Mesenchymal stem cell (in vitro differentiated cells and primary cell): ENCODE data around the gene NTPCR.

ENCODE experiments used
- DNase-seq: peaks from one replicate; pipeline ENCODE4 v3.0.0-alpha.2; 2013
- H2AFZ ChIP-seq: one replicate; pipeline ENCODE4 v1.6.1; 2013; ENCODE audit warnings: low read depth, mild to moderate bottlenecking, control low read depth, inconsistent platforms, low read length, moderate library complexity
- H2AK5ac ChIP-seq: 2 replicates; pipeline ENCODE4 v1.6.1; 2013; ENCODE audit warnings: low read length, moderate library complexity, mild to moderate bottlenecking, inconsistent platforms; ENCODE audit not compliant: severe bottlenecking
- H2BK120ac ChIP-seq: one replicate; pipeline ENCODE4 v1.6.1; 2013; ENCODE audit warnings: low read depth, mild to moderate bottlenecking, inconsistent platforms, low read length, moderate library complexity
- H2BK12ac ChIP-seq, 2 experiments: one replicate each; pipeline ENCODE4 v1.6.1; 2013; ENCODE audit warnings: inconsistent platforms in 2 of 2, low read length in 2 of 2, mild to moderate bottlenecking in 2 of 2, moderate library complexity in 2 of 2, control low read depth in 1 of 2
- H2BK15ac ChIP-seq: one replicate; pipeline ENCODE4 v1.6.1; 2013; ENCODE audit warnings: mild to moderate bottlenecking, low read depth, inconsistent platforms; ENCODE audit not compliant: poor library complexity, severe bottlenecking
- H2BK5ac ChIP-seq: 2 replicates; pipeline ENCODE4 v1.6.1; 2013; ENCODE audit warnings: low read depth, mild to moderate bottlenecking, low read length, control low read depth, inconsistent platforms; ENCODE audit not compliant: poor library complexity, severe bottlenecking
- H3K14ac ChIP-seq, 2 experiments: one replicate each; pipeline ENCODE4 v1.6.1; 2013; ENCODE audit warnings: inconsistent platforms in 2 of 2, low read length in 2 of 2, control low read depth in 1 of 2, mild to moderate bottlenecking in 1 of 2, moderate library complexity in 1 of 2
- H3K18ac ChIP-seq, 2 experiments: one replicate each; pipeline ENCODE4 v1.6.1; 2013; ENCODE audit warnings: inconsistent platforms in 2 of 2, low read length in 2 of 2, control low read depth in 1 of 2, low read depth in 1 of 2, mild to moderate bottlenecking in 1 of 2
- H3K23ac ChIP-seq, 2 experiments: one replicate each; pipeline ENCODE4 v1.6.1; 2013; ENCODE audit warnings: inconsistent platforms in 2 of 2, low read length in 2 of 2, mild to moderate bottlenecking in 2 of 2, moderate library complexity in 2 of 2, control low read depth in 1 of 2
- H3K27ac ChIP-seq: 2 replicates; pipeline ENCODE4 v1.5.1; 2013; ENCODE audit warnings: mild to moderate bottlenecking, moderate library complexity, low read length, control low read depth, inconsistent platforms; ENCODE audit not compliant: poor library complexity, severe bottlenecking
- H3K27me3 ChIP-seq, 2 experiments: 2 replicates each; pipeline versions ENCODE4 v1.6.1 to v1.7.0; 2013; ENCODE audit warnings: low read length in 2 of 2, mild to moderate bottlenecking in 2 of 2, moderate library complexity in 2 of 2, control low read depth in 1 of 2, inconsistent platforms in 1 of 2; ENCODE audit not compliant: control insufficient read depth in 1 of 2, insufficient read depth in 1 of 2
- H3K36me3 ChIP-seq, 2 experiments: 2 replicates each; pipeline versions ENCODE4 v1.6.1 to v1.7.0; 2013; ENCODE audit warnings: low read length in 2 of 2, control low read depth in 1 of 2, inconsistent platforms in 1 of 2, low read depth in 1 of 2, mild to moderate bottlenecking in 1 of 2; ENCODE audit not compliant: insufficient read depth in 2 of 2, control insufficient read depth in 1 of 2
- H3K4ac ChIP-seq, 2 experiments: one replicate each; pipeline ENCODE4 v1.6.1; 2013; ENCODE audit warnings: inconsistent platforms in 2 of 2, low read length in 2 of 2, mild to moderate bottlenecking in 2 of 2, moderate library complexity in 2 of 2, control low read depth in 1 of 2, low read depth in 1 of 2
- H3K4me1 ChIP-seq: 2 replicates; pipeline ENCODE4 v1.6.1; 2013; ENCODE audit warnings: low read depth, low read length, control low read depth; ENCODE audit not compliant: control insufficient read depth, insufficient read depth
- H3K4me2 ChIP-seq: 2 replicates; pipeline ENCODE4 v1.6.1; 2013; ENCODE audit warnings: low read length, mild to moderate bottlenecking, inconsistent platforms; ENCODE audit not compliant: poor library complexity, severe bottlenecking
- H3K4me3 ChIP-seq, 2 experiments: 2 replicates each; pipeline versions ENCODE4 v1.5.1 to v1.7.0; 2013; ENCODE audit warnings: low read length in 2 of 2, mild to moderate bottlenecking in 2 of 2, control low read depth in 1 of 2, low read depth in 1 of 2; ENCODE audit not compliant: insufficient read depth in 1 of 2
- H3K79me1 ChIP-seq: replicated peaks from 2 replicates; pipeline ENCODE4 v1.6.1; 2013; ENCODE audit warnings: mild to moderate bottlenecking, control low read depth, low read length, inconsistent platforms; ENCODE audit not compliant: poor library complexity, severe bottlenecking
- H3K9ac ChIP-seq: 2 replicates; pipeline ENCODE4 v1.7.0; 2013; ENCODE audit warnings: mild to moderate bottlenecking, low read length, moderate library complexity
- H3K9me3 ChIP-seq: 2 replicates; pipeline ENCODE4 v1.7.0; 2013; ENCODE audit warnings: mild to moderate bottlenecking, low read length; ENCODE audit not compliant: control insufficient read depth
- H4K8ac ChIP-seq: one replicate; pipeline ENCODE4 v1.6.1; 2013; ENCODE audit warnings: inconsistent platforms, mild to moderate bottlenecking, low read length, moderate library complexity
- H4K91ac ChIP-seq: one replicate; pipeline ENCODE4 v1.6.1; 2013; ENCODE audit warnings: mild to moderate bottlenecking, low read length, inconsistent platforms
- WGBS: methylation state at CpG from one replicate; pipeline ENCODE4 v1.1.7; 2013; ENCODE audit warnings: mixed read lengths; 5-methylcytosine and 5-hydroxymethylcytosine counted together

The NTPCR gene

DNA sequence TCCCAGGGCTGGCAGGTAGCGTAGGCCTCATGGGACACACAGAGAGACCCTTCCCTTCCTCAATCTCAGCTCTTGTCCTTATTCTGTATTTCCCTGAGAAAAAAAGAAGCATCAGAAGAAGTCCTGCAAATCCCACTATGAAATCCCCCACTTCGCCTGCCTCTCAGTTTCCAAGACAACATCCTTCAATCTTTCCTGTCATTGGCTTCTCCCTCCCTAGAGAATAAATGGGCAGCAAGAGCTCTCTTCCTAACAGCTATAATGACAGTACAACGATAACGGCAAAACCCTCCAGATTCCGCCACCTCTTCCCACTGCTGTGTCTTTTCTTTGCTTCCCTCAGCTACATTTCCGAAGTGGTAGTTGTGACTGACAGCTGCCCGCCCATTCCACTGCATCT, 41.6 kb upstream of the NTPCR start:
- no peak overlapping the region for H2BK12ac ChIP-seq
- H3K4ac ChIP-seq: no peak overlapping the region
- no peak overlapping the region for H4K8ac ChIP-seq
- H2AK5ac ChIP-seq: no peak overlapping the region
- DNase-seq: no peak
- 96% methylated on average over 7 of the region's 7 CpGs for WGBS
- no peak overlapping the region for H3K14ac ChIP-seq
- H2BK15ac ChIP-seq: no peak overlapping the region
- no peak overlapping the region for H2AFZ ChIP-seq
- no peaks in the 10 kb centered on the region for H3K9me3 ChIP-seq
- H3K27me3 ChIP-seq: no peaks in the 10 kb centered on the region
- no peak overlapping the region for H3K23ac ChIP-seq
- H2BK5ac ChIP-seq: no peak overlapping the region
- no peak overlapping the region for H3K27ac ChIP-seq
- H3K9ac ChIP-seq: no peak overlapping the region
- peaks cover 4% of the 10 kb centered on the region for H3K4me1 ChIP-seq
- no peak overlapping the region for H2BK120ac ChIP-seq
- H3K4me2 ChIP-seq: no peak overlapping the region
- H4K91ac ChIP-seq: no peak overlapping the region
- H3K36me3 ChIP-seq: no peaks in the 10 kb centered on the region
- H3K18ac ChIP-seq: no peak overlapping the region
- H3K79me1 ChIP-seq: no peaks in the 10 kb centered on the region
- H3K4me3 ChIP-seq: no peak overlapping the region

DNA sequence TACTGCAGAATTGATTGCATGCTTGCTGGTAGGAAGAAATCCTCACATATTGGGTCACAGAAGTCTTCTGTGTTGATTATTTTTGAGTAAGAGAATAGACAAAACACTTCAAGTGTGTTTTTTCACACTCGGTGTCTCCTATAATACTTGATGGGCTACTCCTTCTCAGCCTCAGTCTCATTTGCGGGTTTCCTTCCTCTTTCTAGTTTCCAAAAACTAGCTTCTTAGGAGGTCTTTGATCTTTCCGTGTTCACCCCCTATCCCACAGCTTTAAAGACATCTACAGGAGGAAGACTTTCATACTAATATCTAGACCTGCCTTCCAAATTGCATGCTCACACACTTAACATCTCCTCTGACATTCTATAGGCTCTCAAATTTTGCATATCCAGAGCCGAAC, 40.7 kb upstream of the NTPCR start:
- no peak overlapping the region for H4K91ac ChIP-seq

DNA sequence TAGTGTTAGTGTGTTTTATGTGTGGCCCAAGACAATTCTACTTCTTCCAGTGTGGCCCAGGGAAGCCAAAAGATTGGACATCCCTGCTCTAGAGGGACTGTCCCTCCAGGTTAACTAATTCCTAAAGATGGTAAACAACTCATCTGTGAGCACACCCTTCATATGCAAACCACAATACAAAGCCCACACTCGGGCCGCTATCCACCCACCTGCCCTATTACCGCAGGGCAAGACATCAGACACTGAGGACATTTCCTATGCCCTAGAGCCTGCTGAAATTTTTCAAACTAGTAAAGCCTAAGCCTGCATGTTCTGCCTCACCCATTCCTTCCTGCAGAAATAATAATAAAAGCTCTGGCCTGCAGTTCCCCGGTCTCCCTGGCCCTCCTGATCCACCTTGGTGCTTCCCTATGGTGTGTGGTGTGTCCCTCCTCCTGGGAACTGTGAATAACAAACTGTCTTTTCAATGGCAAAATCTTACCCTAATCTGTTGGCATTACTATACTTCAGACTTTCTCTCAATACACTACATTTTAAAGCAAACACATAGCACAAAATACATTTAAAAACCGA, 39.3 kb upstream of the NTPCR start:
- Histone ChIP-seq H2AFZ (no peak overlapping the region), H3K4me3 (no peak overlapping the region), H3K27me3 (no peaks in the 10 kb centered on the region), H3K18ac (no peak overlapping the region), H3K4ac (no peak overlapping the region), H3K14ac (no peak overlapping the region), H3K9me3 (no peaks in the 10 kb centered on the region), H2BK120ac (no peak overlapping the region), H2BK5ac (no peak overlapping the region), H3K4me2 (no peak overlapping the region), H3K9ac (no peak overlapping the region), H2AK5ac (no peak overlapping the region), H3K4me1 (no peaks in the 10 kb centered on the region), H4K91ac (no peak overlapping the region), H3K79me1 (no peaks in the 10 kb centered on the region), H3K23ac (no peak overlapping the region), H3K36me3 (no peaks in the 10 kb centered on the region), H3K27ac (no peak overlapping the region), H2BK15ac (no peak overlapping the region), H2BK12ac (no peak overlapping the region), H4K8ac (no peak overlapping the region)
- WGBS: 84% methylated on average over 4 of the region's 5 CpGs
- DNase-seq: no peak

More for the DNA sequence above, 40.7 kb upstream of the NTPCR start:
- Histone ChIP-seq H3K36me3 (no peaks in the 10 kb centered on the region), H2BK5ac (no peak overlapping the region), H3K4ac (no peak overlapping the region), H2BK12ac (no peak overlapping the region), H2AFZ (no peak overlapping the region), H3K18ac (no peak overlapping the region), H2BK120ac (no peak overlapping the region), H3K4me1 (no peaks in the 10 kb centered on the region), H3K9ac (no peak overlapping the region), H2BK15ac (no peak overlapping the region), H3K9me3 (no peaks in the 10 kb centered on the region), H3K23ac (no peak overlapping the region), H3K27me3 (no peaks in the 10 kb centered on the region), H2AK5ac (no peak overlapping the region), H3K79me1 (no peaks in the 10 kb centered on the region), H3K4me3 (no peak overlapping the region), H3K14ac (no peak overlapping the region), H3K27ac (no peak overlapping the region), H3K4me2 (no peak overlapping the region), H4K8ac (no peak overlapping the region)
- WGBS: 72% methylated on average over 4 of the region's 4 CpGs
- no peak for DNase-seq

GRCh38 chr1:232912845-232913580, 37.4 kb upstream of the NTPCR start:
- H3K9ac ChIP-seq: no peak overlapping the region
- H4K8ac ChIP-seq: no peak overlapping the region
- WGBS: 88% methylated on average over 3 of the region's 3 CpGs

More at GRCh38 chr1:232912845-232913580, 37.4 kb upstream of the NTPCR start:
- no peaks in the 10 kb centered on the region for H3K36me3 ChIP-seq
- H3K79me1 ChIP-seq: no peaks in the 10 kb centered on the region
- H2BK120ac ChIP-seq: no peak overlapping the region
- no peak overlapping the region for H3K18ac ChIP-seq
- H3K4me2 ChIP-seq: no peak overlapping the region
- H2AK5ac ChIP-seq: no peak overlapping the region
- no peak overlapping the region for H3K27ac ChIP-seq
- no peak overlapping the region for H4K91ac ChIP-seq
- H2BK15ac ChIP-seq: no peak overlapping the region
- H3K14ac ChIP-seq: no peak overlapping the region
- no peak overlapping the region for H2BK5ac ChIP-seq
- H3K4ac ChIP-seq: no peak overlapping the region
- no peaks in the 10 kb centered on the region for H3K4me1 ChIP-seq
- H3K23ac ChIP-seq: no peak overlapping the region
- H3K4me3 ChIP-seq: no peak overlapping the region
- H3K9me3 ChIP-seq: no peaks in the 10 kb centered on the region
- no peak overlapping the region for H2AFZ ChIP-seq
- no peak overlapping the region for H2BK12ac ChIP-seq
- no peak for DNase-seq
- H3K27me3 ChIP-seq: no peaks in the 10 kb centered on the region
